ENCODE results near the gene TVP23A.

DNA sequence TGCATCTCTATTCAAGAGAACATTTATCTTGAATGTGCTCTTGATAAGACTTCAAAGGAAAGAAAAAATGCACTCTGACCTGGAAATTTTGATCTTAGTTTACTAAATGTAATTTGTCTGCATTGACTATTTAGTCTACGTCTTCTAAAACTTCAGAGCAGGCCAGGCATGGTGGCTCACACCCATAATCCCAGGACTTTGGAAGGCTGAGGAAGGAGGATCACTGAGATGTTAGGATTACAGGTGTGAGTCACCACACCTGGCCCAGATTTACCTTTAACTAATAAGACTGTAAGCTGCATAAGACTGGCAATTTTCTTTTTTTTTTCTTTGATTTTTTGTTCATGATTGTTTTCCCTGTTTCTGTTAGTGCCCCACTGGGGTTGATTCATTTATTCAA lies 39.6 kb upstream of the TVP23A start:
- TF ChIP-seq SIN3A (IDR thresholded peaks at IDR 0.05; ENCODE audit: borderline replicate concordance, low read depth, low read length) = no peak
- no peak for TF ChIP-seq CTCF (IDR thresholded peaks at IDR 0.05)
- TF ChIP-seq EP300 (IDR thresholded peaks at IDR 0.05; ENCODE audit: borderline replicate concordance in 1 of 2, low read depth in 1 of 2, low read length in 1 of 2) = no peak
- no peak for TF ChIP-seq POLR2AphosphoS5 (IDR thresholded peaks at IDR 0.05; ENCODE audit: low read depth, low read length)
- TF ChIP-seq EZH2phosphoT487 (IDR thresholded peaks at IDR 0.05; ENCODE audit: borderline replicate concordance, low read depth) = no peak
- TF ChIP-seq MAX (IDR thresholded peaks at IDR 0.05; ENCODE audit: low read depth) = no peak
- TF ChIP-seq GATA2 (CRISPR knock-in tag; IDR thresholded peaks at IDR 0.05) = no peak
- no peak for TF ChIP-seq TEAD4 (IDR thresholded peaks at IDR 0.05; ENCODE audit: borderline replicate concordance, insufficient read depth)
- no peak for TF ChIP-seq YY1 (IDR thresholded peaks at IDR 0.05; ENCODE audit: low read depth)
- no peak for TF ChIP-seq NFIC (IDR thresholded peaks at IDR 0.05; ENCODE audit: borderline replicate concordance)
- TF ChIP-seq FOSL2 (IDR thresholded peaks at IDR 0.05; ENCODE audit: borderline replicate concordance, low read depth) = no peak
- TF ChIP-seq ELF1 (IDR thresholded peaks at IDR 0.05) = no peak
